Activated CD8-positive, alpha-beta memory T cell treated with anti-CD3 and anti-CD28 coated beads for 24 hours (primary cell): ENCODE data around the gene GPR158.

Experiments used
- DNase-seq: peaks from one replicate; pipeline ENCODE4 v3.0.0-alpha.2; 2020

The GPR158 gene

DNA sequence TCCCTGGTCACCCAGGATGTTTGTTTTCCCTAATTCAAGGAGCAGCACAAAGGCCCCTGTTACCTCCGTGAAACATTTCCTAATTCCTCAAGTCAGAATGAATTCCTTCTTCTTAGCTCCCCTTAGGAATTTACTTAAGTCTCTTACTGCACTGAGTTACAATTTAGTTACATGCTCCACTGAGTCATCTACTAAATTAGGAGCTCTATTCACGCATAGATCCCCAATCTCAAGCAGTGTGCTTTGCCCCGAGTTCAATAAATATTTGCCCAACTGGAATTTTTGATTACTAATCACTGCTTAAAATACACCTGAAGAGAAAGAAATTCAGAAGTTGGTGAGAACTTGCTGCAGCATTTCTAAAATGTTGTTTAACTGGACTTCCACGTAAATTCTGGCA, 429.8 kb downstream of the GPR158 start:
- DNase-seq, result no peak

DNA sequence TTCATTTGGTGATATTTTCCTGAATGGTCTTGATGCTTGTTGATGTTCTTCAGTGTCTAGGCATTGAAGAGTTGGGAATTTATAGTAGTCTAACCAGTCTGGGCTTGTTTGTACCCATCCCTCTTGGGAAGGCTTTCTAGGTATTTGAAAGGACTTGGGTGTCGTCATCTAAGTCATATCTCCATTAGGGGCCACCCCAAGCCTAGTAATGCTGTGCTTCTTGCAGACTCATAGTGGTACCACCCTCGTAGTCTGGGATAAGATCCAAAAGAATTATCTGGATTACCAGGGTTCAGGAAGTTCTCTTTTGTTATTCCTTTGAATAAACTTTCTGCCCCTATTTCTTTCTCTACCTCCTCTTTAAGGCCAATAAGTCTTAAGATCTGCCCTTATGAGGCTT, 439.9 kb downstream of the GPR158 start:
- no peak for DNase-seq

DNA sequence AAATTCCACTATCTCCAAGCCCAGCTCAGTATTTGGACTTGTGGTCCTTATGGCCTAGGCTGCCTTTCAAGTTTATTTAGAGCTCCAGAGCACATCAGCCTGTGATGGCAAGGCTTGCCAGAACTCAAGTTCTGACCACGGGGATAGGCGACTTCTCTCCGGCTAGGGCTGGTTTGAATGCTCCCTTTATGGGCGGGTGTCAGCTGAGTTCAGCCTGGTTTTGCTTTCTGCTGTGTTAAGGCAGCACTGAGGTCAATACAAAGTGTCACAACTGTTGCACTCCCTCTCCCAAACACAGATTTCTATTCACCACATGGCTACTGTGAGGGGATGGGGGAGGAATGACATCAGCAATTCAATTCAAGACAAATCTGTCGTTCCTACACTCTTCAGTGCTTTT, 441.1 kb downstream of the GPR158 start:
- no peak for DNase-seq

DNA sequence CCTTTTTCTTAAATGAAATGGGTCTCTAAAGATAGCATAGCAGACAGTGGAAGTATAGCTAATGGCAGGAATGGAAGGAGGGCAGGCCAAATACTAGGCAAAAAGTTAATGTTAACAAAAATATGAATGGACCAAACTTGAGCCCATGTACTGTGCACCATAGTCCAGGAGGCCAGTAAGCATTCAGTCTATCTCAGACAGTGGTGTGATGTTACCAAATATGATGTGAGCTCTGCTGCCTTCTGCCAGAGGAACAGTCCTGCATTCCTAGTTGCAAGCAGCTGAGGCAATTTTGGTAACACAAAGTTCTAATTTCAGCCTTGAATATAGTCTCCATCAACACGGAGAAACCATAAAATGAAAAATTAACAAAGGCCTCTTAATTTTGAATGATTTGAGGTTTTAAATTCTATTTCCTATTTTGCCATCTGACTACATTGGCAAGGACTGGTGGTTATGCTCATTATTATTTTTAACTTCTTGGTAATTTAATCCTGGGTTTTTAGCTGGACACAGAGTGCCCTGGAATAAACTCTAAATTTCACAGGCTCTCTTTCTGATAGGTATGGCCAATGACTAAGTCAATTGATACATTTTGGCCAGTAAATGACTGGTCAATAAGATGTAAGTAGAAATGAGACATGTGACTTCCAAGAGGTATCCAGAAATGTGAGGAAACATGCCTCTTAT, 442.2 kb downstream of the GPR158 start:
- DNase-seq, result no peak

DNA sequence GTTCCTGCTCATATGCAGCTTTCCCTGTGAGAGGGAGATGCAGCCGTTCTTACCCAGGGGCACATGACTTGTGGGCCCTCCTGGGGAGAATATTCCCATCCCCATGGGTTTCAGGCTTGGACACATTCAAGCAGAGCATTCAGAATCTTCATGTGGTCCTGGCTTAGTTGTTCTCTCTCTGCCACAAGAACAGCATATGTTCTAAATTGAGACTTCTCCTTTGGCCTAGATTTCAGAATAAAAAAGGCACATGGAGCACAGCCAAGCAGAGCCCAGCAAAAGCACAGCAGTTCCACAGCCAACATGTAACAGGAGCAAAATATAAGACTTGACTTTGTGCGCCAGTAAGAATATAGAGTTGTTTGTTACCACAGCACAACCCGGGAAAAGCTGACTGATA, 452.8 kb downstream of the GPR158 start:
- DNase-seq, result no peak

DNA sequence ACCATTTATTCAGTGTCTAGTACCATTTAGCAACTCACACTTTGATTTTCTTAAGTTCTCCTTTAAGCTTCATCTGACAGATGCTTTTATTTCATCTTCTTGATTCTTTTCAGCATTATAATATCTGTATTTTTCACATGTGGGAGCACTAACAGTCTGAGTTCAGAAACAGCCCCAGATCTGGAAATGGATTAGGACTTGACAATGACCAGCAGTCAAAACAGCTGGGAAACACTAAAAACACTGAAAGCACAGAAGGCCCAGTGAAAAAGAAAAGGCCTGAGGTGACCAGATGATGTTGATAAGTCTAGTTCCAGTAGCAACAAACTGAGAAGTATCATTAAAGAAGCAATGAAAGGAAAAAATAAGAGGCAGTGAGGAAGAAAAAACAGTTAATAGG, 454.5 kb downstream of the GPR158 start:
- no peak for DNase-seq

DNA sequence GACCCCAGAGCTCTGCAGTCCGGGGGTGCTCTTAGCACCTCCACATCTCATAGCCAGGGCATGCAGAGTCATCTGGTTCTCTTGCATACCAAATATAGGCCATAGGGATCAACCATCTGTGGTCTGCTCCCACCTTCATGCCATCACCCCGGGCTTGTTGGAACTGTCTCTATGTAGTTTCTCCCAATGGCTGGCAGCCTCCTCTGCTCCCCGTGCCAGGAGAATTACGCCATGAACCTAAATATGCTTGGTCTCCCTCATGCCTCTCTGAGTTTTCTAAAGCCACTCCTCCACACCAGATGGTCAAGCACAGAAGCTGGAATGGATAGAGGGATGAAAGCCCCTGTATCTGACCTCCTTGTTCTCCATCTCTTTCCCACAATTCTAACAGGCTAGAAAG, 456.7 kb downstream of the GPR158 start:
- no peak for DNase-seq

DNA sequence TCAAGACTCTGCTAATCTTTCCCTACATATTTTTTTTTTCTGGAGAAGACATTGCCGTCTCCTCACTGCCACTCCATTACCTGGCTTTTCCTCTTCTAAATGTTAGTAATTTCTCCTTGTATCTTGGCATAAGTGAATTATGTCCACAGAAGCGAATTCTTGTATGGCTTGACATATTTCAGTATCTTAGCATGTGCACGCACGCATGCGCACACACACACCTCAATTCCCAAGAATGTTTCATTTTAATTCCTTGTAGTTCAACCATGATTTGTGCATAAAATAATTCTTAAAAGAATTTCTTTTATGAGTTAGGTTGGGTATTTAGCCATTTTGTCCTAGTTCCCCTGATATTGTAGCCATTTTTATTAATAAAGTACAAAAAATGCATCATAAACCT, 458.0 kb downstream of the GPR158 start:
- no peak for DNase-seq

DNA sequence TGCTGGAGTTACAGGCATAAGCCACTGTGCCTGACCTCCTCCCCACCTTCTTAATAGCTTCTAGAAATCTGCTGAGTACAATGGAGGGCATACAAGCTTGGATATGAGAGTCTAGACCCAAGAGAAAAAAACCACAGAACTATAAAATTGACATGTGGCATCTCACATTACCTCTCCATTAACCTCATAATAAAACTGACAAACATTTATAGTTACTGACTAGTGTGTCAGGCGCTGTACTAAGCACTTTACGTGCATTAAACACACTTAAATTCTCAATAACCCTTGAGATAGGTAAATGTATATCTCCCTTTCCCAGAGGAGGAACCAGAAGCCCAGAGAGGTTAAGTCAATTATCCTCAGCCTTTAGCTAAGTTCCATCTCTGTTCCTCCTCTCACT, 458.7 kb downstream of the GPR158 start:
- no peak for DNase-seq

DNA sequence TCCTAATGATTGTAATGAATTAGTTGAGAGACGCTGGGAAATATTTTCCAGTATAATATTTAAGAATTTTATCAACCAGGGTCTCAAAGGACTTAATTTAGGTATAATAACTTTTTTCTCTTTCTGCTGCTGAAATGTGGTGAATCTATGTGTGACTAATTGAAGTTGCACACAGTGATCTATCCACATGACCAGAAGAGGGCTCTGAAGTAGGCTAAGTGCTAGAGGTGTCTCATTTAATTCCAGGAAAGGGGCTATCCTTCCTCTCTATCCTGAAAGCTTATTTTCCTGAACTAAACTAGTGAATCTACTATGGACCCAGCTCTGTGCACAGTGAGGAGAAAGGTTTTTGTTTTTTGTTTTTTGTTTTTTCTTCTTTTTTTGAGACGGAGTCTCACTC, 464.8 kb downstream of the GPR158 start:
- DNase-seq, result no peak

DNA sequence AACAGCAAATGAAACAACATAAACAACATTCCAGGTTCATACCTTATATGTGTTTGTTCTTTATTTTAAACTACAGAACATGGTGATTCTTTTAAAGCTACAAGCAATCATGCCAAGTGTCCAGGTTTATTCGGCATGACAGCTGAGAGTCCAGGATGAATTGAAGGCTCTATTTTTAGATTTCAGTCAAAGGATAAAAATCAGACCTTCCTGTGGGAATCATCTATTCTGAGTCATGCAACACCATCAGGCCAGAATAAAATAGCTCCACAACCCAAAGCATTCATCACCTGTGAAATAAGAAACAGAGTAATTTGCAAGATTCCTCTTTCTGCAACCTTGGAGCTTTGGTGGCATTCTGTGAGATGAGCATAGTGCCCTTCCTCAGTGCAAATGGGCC, 466.8 kb downstream of the GPR158 start:
- DNase-seq, result no peak

DNA sequence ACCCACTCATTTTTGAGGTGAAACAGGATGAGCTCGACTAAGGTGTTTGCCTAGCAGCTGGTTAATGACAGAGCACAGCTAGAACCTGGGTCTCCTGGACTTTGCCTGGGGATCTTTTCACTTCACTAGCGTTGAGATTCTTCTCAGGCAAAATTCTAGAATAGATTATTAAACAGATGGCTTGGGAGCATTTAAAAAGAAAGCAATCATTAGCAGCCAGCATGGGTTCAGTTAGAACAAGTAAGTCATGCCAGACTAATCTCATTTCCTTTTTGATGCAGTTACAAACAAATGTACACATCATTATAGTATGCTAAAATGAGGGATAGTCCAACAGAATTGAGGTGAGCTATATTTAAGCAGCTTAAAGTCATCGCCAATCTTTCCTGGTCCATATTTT, 467.9 kb downstream of the GPR158 start:
- no peak for DNase-seq

DNA sequence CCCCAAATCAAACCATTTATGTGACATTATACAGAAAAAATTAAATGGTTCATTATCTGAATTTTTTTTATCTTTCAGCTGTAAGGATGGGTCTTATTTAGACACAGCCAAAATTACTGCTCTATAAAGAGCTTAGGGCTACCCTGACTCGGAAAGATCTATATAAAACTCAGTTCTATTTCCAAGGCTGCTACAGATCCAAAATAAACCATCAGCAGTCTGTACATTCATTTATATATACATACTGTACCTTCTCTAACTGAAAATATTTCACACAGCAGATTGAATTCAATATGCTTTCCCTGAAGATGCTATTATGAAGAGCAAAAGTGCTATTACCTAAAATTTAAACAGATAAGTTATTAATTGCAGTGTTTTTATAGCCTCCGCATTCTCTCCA, 471.6 kb downstream of the GPR158 start:
- no peak for DNase-seq

DNA sequence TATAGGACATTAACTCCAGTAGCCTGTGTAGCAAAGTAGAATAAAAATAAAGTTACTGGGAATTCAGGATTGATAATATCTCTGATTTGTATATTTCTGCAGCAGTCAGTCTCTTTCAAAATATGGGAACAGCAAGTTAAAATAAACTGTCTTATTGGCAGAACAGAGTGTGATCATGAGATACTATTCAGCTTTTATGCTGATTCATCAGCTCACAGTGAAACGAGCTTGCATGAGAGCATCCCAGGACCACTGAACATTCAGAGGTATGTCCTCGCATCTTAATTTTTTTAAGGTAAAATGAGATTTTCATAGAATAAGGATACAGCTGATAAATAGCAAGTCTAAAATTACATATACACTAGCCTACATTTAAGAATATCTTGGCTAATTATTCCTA, 476.7 kb downstream of the GPR158 start:
- no peak for DNase-seq
